Endothelial cell of umbilical vein (primary cell): ENCODE data around the gene TMEM273. TPM values are rescaled to one million over a fixed set of nuclear protein-coding genes. Genes with fewer than 3 reads are reported as not detected.

Source experiments
- BruUV-seq: library from RNA; stranded (reverse); fragments of 400-500 nt; replicated peaks from 2 replicates; lab custom pipeline; 2021; lab: Mats Ljungman, UMichigan
- CTCF ChIA-PET: fragments of 300-600, 350-600 bp; sonication (Branson Sonifier 250); formaldehyde crosslinking; loops from one replicate; lab custom pipeline; 2021; ENCODE audit warnings: antibody characterized with exemption, inconsistent platforms; lab: Charles Lee
- POLR2A ChIA-PET: fragments of 300-600, 350-600 bp; sonication (Branson Sonifier 250); formaldehyde crosslinking; loops from one replicate; lab custom pipeline; 2021; ENCODE audit warnings: antibody characterized with exemption, inconsistent platforms; lab: Charles Lee
- DNase-seq: peaks from one replicate; pipeline ENCODE4 v3.0.0-alpha.2; 2011; ENCODE audit warnings: low read depth, low spot score
- FAIRE-seq: peaks from 2 replicates; lab custom pipeline; 2011; peaks lifted over from hg19 to GRCh38; lab: Jason Lieb, UNC
- H2AFZ ChIP-seq: 2 replicates; pipeline ENCODE4 v1.6.0; 2012; ENCODE audit warnings: low read depth, low read length, control low read depth, inconsistent platforms
- H3K27ac ChIP-seq: 2 replicates; pipeline ENCODE4 v1.5.1; 2011; ENCODE audit warnings: low read depth, mild to moderate bottlenecking, control low read depth, low read length, moderate library complexity; ENCODE audit not compliant: insufficient read depth
- H3K27me3 ChIP-seq, 2 experiments: 2 replicates each; pipeline versions ENCODE4 v1.6.0 to v1.6.1; 2011; ENCODE audit warnings: low read length in 2 of 2, mixed read lengths in 1 of 2; ENCODE audit not compliant: control insufficient read depth in 2 of 2, insufficient read depth in 2 of 2
- H3K36me3 ChIP-seq, 2 experiments: 2 replicates in 1 of 2; 3 replicates in 1 of 2; pipeline ENCODE4 v1.5.1; 2011; ENCODE audit warnings: low read length in 2 of 2, mild to moderate bottlenecking in 1 of 2, moderate library complexity in 1 of 2; ENCODE audit not compliant: control insufficient read depth in 2 of 2, insufficient read depth in 2 of 2; ENCODE audit errors: extremely low read depth in 1 of 2
- H3K4me1 ChIP-seq: 3 replicates; pipeline ENCODE4 v1.5.1; 2011; ENCODE audit warnings: mild to moderate bottlenecking, low read length; ENCODE audit not compliant: control insufficient read depth, insufficient read depth; ENCODE audit errors: extremely low read depth
- H3K4me2 ChIP-seq: 2 replicates; pipeline ENCODE4 v1.6.1; 2011; ENCODE audit warnings: low read length, control low read depth, mixed read lengths; ENCODE audit not compliant: insufficient read depth
- H3K4me3 ChIP-seq, 3 experiments: fragments of 200-600 bp in 1 of 3; sonication (generic), shearing (Covaris generic) in 1 of 3; replicated peaks in 1 of 3; 2 replicates each; pipeline ENCODE4 v1.5.1; 2011 to 2016; ENCODE audit warnings: control low read depth in 3 of 3, low read length in 3 of 3, mild to moderate bottlenecking in 2 of 3, inconsistent platforms in 1 of 3, low read depth in 1 of 3, moderate library complexity in 1 of 3; ENCODE audit not compliant: insufficient read depth in 1 of 3
- H3K79me2 ChIP-seq: 2 replicates; pipeline ENCODE4 v1.6.0; 2012; ENCODE audit warnings: low read length, inconsistent platforms; ENCODE audit not compliant: control insufficient read depth, insufficient read depth
- H3K9ac ChIP-seq: replicated peaks from 2 replicates; pipeline ENCODE3; 2011; ENCODE audit warnings: low read length, control low read depth; ENCODE audit not compliant: insufficient read depth; ENCODE audit errors: extremely low read depth
- H3K9me1 ChIP-seq: replicated peaks from 3 replicates; pipeline ENCODE4 v1.6.0; 2011; ENCODE audit warnings: mild to moderate bottlenecking, low read length; ENCODE audit not compliant: control insufficient read depth, insufficient read depth; ENCODE audit errors: extremely low read depth
- H3K9me3 ChIP-seq: replicated peaks from 2 replicates; pipeline ENCODE4 v1.5.1; 2012; ENCODE audit warnings: low read length, inconsistent platforms; ENCODE audit not compliant: control insufficient read depth, insufficient read depth
- H4K20me1 ChIP-seq: replicated peaks from 2 replicates; pipeline ENCODE3; 2011; ENCODE audit warnings: mild to moderate bottlenecking, low read length; ENCODE audit not compliant: control insufficient read depth, insufficient read depth; ENCODE audit errors: extremely low read depth
- EZH2 ChIP-seq: IDR thresholded peaks from 2 replicates; pipeline ENCODE4 v1.6.1; 2012; ENCODE audit warnings: borderline replicate concordance, low read depth, mild to moderate bottlenecking, moderate library complexity, low read length, inconsistent platforms; ENCODE audit not compliant: severe bottlenecking
- FOS ChIP-seq: IDR thresholded peaks from 2 replicates; pipeline ENCODE4 v1.6.1; 2011; ENCODE audit warnings: mild to moderate bottlenecking, low read length, moderate library complexity, borderline replicate concordance; ENCODE audit not compliant: insufficient read depth
- GATA2 ChIP-seq: IDR thresholded peaks from 2 replicates; pipeline ENCODE4 v1.7.0; 2011; ENCODE audit warnings: low read depth, mild to moderate bottlenecking, moderate library complexity, mixed read lengths, low read length; ENCODE audit not compliant: insufficient read length, insufficient read depth
- JUN ChIP-seq: IDR thresholded peaks from 2 replicates; pipeline ENCODE4 v1.6.1; 2011; ENCODE audit warnings: borderline replicate concordance, low read depth; ENCODE audit not compliant: insufficient read length, insufficient read depth
- MYC ChIP-seq: IDR thresholded peaks from one replicate; pipeline ENCODE4 v1.6.1; 2011; ENCODE audit warnings: mild to moderate bottlenecking, low read depth, low read length
- POLR2A ChIP-seq: IDR thresholded peaks from 2 replicates; pipeline ENCODE4 v1.6.1; 2012; ENCODE audit warnings: low read depth, mild to moderate bottlenecking, control low read depth, low read length
- POLR2AphosphoS5 ChIP-seq: IDR thresholded peaks from 2 replicates; pipeline ENCODE4 v1.6.1; 2012; ENCODE audit warnings: low read depth, mild to moderate bottlenecking, control low read depth, low read length, moderate library complexity; ENCODE audit not compliant: insufficient read depth
- dilution Hi-C: fragments of 300-500 bp; cut with MboI; formaldehyde crosslinking; loops from one replicate; pipeline ENCODE4 v1.15.0; 2019; ENCODE audit warnings: low sequenced_read_pairs; ENCODE audit not compliant: extremely low pct_ligation_motif_present
- intact Hi-C: fragments of 100-400 bp; cut with micrococcal nuclease; formaldehyde crosslinking; loops from one replicate; pipeline ENCODE4 v1.10.0; 2022
- polyA plus RNA-seq, 4 experiments: library from polyadenylated mRNA; depleted of rRNA in 3 of 4; stranded (reverse) in 3 of 4; unstranded in 1 of 4; fragments of >200 nt; gene quantifications; 2 replicates each; pipeline versions ENCODE4 v1.2.1 to v1.2.3, GENCODE V29; 2011 to 2012; ENCODE audit warnings: missing spikeins in 1 of 4
- total RNA-seq: library from RNA; stranded (reverse); gene quantifications from 2 replicates; pipeline ENCODE4 v1.2.3, GENCODE V29; 2021
- TF ChIP-seq, protein P1 (sequence below): IDR thresholded peaks from 2 replicates; pipeline ENCODE4 v1.6.1; 2011; ENCODE audit not compliant: insufficient read depth, insufficient read length
- TF ChIP-seq, protein P2 (sequence below), 2 donors: IDR thresholded peaks; 1 replicate in 1 of 2; 2 replicates in 1 of 2; pipeline ENCODE4 v1.5.1; 2011; ENCODE audit warnings: low read length in 2 of 2, mild to moderate bottlenecking in 2 of 2, moderate library complexity in 2 of 2, control low read depth in 1 of 2, inconsistent platforms in 1 of 2, low read depth in 1 of 2; ENCODE audit not compliant: insufficient read depth in 1 of 2; ENCODE audit errors: extremely low read depth in 1 of 2

Gene TMEM273
- total and polyA plus RNA-seq, 2 donors (not counting 3 experiments of a cell fraction or from before 2014, with no cell fraction given): 1.9 to 3.7 TPM

DNA sequence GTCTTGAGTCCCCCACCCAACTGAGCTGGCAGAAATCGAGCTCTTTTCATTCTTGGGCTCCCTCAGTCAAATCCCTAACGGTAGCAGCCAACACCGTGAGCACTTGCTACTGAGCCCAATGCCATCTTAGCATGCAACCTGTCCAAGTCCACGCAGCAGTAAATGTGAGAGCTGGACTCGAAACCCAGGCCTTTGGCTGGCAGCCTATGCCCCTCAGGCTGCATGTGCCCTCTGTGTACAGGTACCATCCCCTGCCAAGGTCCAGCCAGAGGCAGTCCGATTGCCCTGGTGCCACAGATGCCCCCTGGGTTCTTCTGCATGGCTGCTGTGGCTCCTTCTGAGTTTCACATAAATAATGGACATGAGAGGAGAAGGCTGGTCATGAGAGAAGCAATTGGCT, 1.2 kb upstream of the TMEM273 start:
- H3K79me2 ChIP-seq: no peaks in the 10 kb centered on the region
- intact Hi-C loops: loop anchor here (10.0 kb wide), 1 partner anchor 345 kb away; the partner anchor contains the start of gene ERCC6
- H3K27me3 ChIP-seq: peaks cover 0 to 5% of the 10 kb centered on the region in 2 experiments
- no peak overlapping the region for H3K9ac ChIP-seq
- no TSS peak for BruUV-seq
- H4K20me1 ChIP-seq: no peaks in the 10 kb centered on the region
- TF ChIP-seq EZH2: no peak
- TF ChIP-seq, protein P1, sequence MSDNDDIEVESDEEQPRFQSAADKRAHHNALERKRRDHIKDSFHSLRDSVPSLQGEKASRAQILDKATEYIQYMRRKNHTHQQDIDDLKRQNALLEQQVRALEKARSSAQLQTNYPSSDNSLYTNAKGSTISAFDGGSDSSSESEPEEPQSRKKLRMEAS: no peak
- TF ChIP-seq POLR2A: no peak
- no peak for TF ChIP-seq FOS
- TF ChIP-seq, protein P2, sequence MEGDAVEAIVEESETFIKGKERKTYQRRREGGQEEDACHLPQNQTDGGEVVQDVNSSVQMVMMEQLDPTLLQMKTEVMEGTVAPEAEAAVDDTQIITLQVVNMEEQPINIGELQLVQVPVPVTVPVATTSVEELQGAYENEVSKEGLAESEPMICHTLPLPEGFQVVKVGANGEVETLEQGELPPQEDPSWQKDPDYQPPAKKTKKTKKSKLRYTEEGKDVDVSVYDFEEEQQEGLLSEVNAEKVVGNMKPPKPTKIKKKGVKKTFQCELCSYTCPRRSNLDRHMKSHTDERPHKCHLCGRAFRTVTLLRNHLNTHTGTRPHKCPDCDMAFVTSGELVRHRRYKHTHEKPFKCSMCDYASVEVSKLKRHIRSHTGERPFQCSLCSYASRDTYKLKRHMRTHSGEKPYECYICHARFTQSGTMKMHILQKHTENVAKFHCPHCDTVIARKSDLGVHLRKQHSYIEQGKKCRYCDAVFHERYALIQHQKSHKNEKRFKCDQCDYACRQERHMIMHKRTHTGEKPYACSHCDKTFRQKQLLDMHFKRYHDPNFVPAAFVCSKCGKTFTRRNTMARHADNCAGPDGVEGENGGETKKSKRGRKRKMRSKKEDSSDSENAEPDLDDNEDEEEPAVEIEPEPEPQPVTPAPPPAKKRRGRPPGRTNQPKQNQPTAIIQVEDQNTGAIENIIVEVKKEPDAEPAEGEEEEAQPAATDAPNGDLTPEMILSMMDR (IDR thresholded peaks at IDR 0.05; ENCODE audit: extremely low read depth in 1 of 2, insufficient read depth in 1 of 2, low read depth in 1 of 2, low read length in 2 of 2): no peak
- TF ChIP-seq MYC: no peak
- no peak for TF ChIP-seq POLR2AphosphoS5
- TF ChIP-seq JUN: no peak
- TF ChIP-seq GATA2: no peak
- H3K9me3 ChIP-seq: no peaks in the 10 kb centered on the region
- no peak for DNase-seq
- H3K4me1 ChIP-seq: peaks cover 17% of the 10 kb centered on the region
- no peaks in the 10 kb centered on the region for H3K36me3 ChIP-seq
- H3K4me3 ChIP-seq: no peak overlapping the region
- H3K27ac ChIP-seq: no peak overlapping the region
- no peaks in the 10 kb centered on the region for H3K9me1 ChIP-seq
- no peak overlapping the region for H3K4me2 ChIP-seq
- no peak overlapping the region for H2AFZ ChIP-seq
- ChIA-PET CTCF (no interaction called here), POLR2A (no interaction called here)
- dilution Hi-C loops: no loop called here
- FAIRE-seq: no peak
